AG04450 (cell line): ENCODE data around the gene ZDHHC3. TPM values are rescaled to one million over a fixed set of nuclear protein-coding genes. Genes with fewer than 3 reads are reported as not detected.

Experiments
- CTCF ChIA-PET: fragments of 300-600, 350-600 bp; formaldehyde crosslinking; extraction: SDS; loops from one replicate; lab custom pipeline; 2022; ENCODE audit warnings: antibody characterized with exemption, inconsistent platforms; lab: Charles Lee
- POLR2A ChIA-PET: fragments of 350-600 bp; formaldehyde crosslinking; extraction: SDS; loops from one replicate; lab custom pipeline; 2021; ENCODE audit warnings: antibody characterized with exemption, inconsistent platforms; lab: Yijun Ruan, JAX
- DNase-seq: peaks from one replicate; pipeline ENCODE4 v3.0.0-alpha.2; 2011; ENCODE audit warnings: low read depth, low spot score
- H3K27ac ChIP-seq: one replicate; pipeline ENCODE4 v1.5.1; 2012; ENCODE audit warnings: low read depth, low read length, control low read depth
- H3K27me3 ChIP-seq: one replicate; pipeline ENCODE4 v1.6.0; 2012; ENCODE audit warnings: low read length; ENCODE audit not compliant: control insufficient read depth, insufficient read depth
- H3K4me3 ChIP-seq: 2 replicates; pipeline ENCODE4 v1.5.1; 2011; ENCODE audit warnings: mild to moderate bottlenecking, low read depth, low read length, control low read depth
- H3K9me3 ChIP-seq: 2 replicates; pipeline ENCODE4 v1.5.1; 2012; ENCODE audit warnings: low read length; ENCODE audit not compliant: control insufficient read depth, insufficient read depth
- CTCF ChIP-seq: IDR thresholded peaks from 2 replicates; pipeline ENCODE4 v1.5.1; 2011; ENCODE audit warnings: low read depth, low read length, control low read depth, inconsistent platforms
- polyA plus RNA-seq: library from polyadenylated mRNA; depleted of rRNA; stranded (reverse); fragments of >200 nt; gene quantifications from 2 replicates; pipeline ENCODE4 v1.2.3, GENCODE V29; 2011

Gene ZDHHC3
- polyA plus RNA-seq, 1 experiment = 92.7 TPM

GRCh38 chr3:44923632-44924456 lies 52.1 kb downstream of the ZDHHC3 start:
- Histone ChIP-seq H3K9me3 (no peaks in the 10 kb centered on the region), H3K27me3 (no peaks in the 10 kb centered on the region), H3K4me3 (no peak overlapping the region), H3K27ac (no peak overlapping the region)
- no peak for TF ChIP-seq CTCF
- CTCF ChIA-PET = interaction anchor here (3.5 kb wide), 1 partner anchor 10 kb away, joined by 28 read pairs; no protein-coding TSS in a partner anchor
- POLR2A ChIA-PET = no interaction called here
- DNase-seq = no peak

- no peak for DNase-seq
- ChIA-PET CTCF (no interaction called here), POLR2A (no interaction called here)
- Histone ChIP-seq H3K27ac (no peak overlapping the region), H3K27me3 (no peaks in the 10 kb centered on the region), H3K9me3 (no peaks in the 10 kb centered on the region), H3K4me3 (no peak overlapping the region)
- TF ChIP-seq CTCF = no peak
Observed at GRCh38 chr3:44920081-44920480, 55.9 kb downstream of the ZDHHC3 start.

GRCh38 chr3:44918581-44918980 lies 57.4 kb downstream of the ZDHHC3 start:
- POLR2A ChIA-PET = no interaction called here
- H3K27me3 ChIP-seq = no peaks in the 10 kb centered on the region
- no peak for TF ChIP-seq CTCF
- H3K4me3 ChIP-seq = no peak overlapping the region
- no peak for DNase-seq
- no peaks in the 10 kb centered on the region for H3K9me3 ChIP-seq
- CTCF ChIA-PET = no interaction called here
- no peak overlapping the region for H3K27ac ChIP-seq

GRCh38 chr3:44918087-44918486 lies 57.9 kb downstream of the ZDHHC3 start:
- no peak for TF ChIP-seq CTCF
- ChIA-PET POLR2A (no interaction called here), CTCF (no interaction called here)
- H3K27me3 ChIP-seq = no peaks in the 10 kb centered on the region
- no peak overlapping the region for H3K27ac ChIP-seq
- no peaks in the 10 kb centered on the region for H3K9me3 ChIP-seq
- H3K4me3 ChIP-seq = no peak overlapping the region
- DNase-seq = no peak

GRCh38 chr3:44915702-44916438 lies 60.1 kb downstream of the ZDHHC3 start:
- 0 out of 2 replicates have a peak, but pooled peaks have one; percentile 8 for TF ChIP-seq CTCF
- Histone ChIP-seq H3K9me3 (peaks cover 4% of the 10 kb centered on the region; the same call in 1 of the 2 replicates), H3K4me3 (no peak overlapping the region), H3K27ac (no peak overlapping the region), H3K27me3 (no peaks in the 10 kb centered on the region)
- ChIA-PET CTCF (interaction anchor here (1.0 to 3.5 kb wide), 7 partner anchors 9 to 592 kb away, joined by 3 to 28 read pairs (median 5); no protein-coding TSS in a partner anchor), POLR2A (interaction anchor here (0.7 kb wide), 1 partner anchor 49 kb away, joined by 3 read pairs; no protein-coding TSS in a partner anchor)
- no peak for DNase-seq
